Bronchial epithelial cell (primary cell): ENCODE data around the gene UPP1. TPM values are rescaled to one million over a fixed set of nuclear protein-coding genes. Genes with fewer than 3 reads are reported as not detected.

Experiments
- DNase-seq: peaks from one replicate; pipeline ENCODE4 v3.0.0-alpha.2; 2010; ENCODE audit warnings: low read depth
- FAIRE-seq: peaks from 2 replicates; lab custom pipeline; 2011; peaks lifted over from hg19 to GRCh38; lab: Jason Lieb, UNC
- H3K27me3 ChIP-seq: 2 replicates; pipeline ENCODE4 v1.5.1; 2011; ENCODE audit warnings: low read length; ENCODE audit not compliant: control insufficient read depth, insufficient read depth
- H3K36me3 ChIP-seq: 2 replicates; pipeline ENCODE4 v1.5.1; 2011; ENCODE audit warnings: low read length; ENCODE audit not compliant: control insufficient read depth, insufficient read depth
- H3K4me3 ChIP-seq: 2 replicates; pipeline ENCODE4 v1.5.1; 2011; ENCODE audit warnings: mild to moderate bottlenecking, low read depth, low read length, control low read depth
- total RNA-seq: library from RNA; depleted of rRNA; stranded (reverse); fragments of >200 nt; gene quantifications from 2 replicates; pipeline ENCODE4 v1.2.1, GENCODE V29; 2014
- TF ChIP-seq, protein P1 (sequence below): IDR thresholded peaks from 2 replicates; pipeline ENCODE4 v1.5.1; 2011; ENCODE audit warnings: mild to moderate bottlenecking, moderate library complexity, low read length, control low read depth, inconsistent platforms; ENCODE audit not compliant: insufficient read depth, severe bottlenecking

Gene UPP1
- total RNA-seq, 1 donor from 2014 or later = 762 TPM

DNA sequence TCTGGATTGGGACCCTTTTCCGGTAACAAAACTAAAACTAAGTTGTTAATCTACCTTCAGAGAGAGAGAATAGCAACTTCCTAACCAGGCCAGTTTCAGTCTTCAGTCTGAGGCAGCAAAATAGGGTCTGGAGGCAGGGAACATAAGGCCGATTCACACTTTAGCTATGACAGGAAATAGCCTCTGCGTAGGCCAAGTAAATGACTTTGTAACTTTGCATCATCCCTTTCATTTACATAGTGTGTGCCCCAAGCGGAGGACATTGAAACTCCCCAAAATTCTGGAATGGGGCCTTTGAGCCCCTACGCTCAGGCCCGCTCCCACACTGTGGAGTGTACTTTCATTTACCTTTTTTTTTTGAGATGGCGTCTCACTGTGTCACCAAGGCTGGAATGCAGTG lies 1.7 kb upstream of the UPP1 start:
- Histone ChIP-seq H3K4me3 (no peak overlapping the region), H3K36me3 (peaks cover 16% of the 10 kb centered on the region), H3K27me3 (no peaks in the 10 kb centered on the region)
- FAIRE-seq (no peak), DNase-seq (peak; percentile 78)
- TF ChIP-seq, protein P1, sequence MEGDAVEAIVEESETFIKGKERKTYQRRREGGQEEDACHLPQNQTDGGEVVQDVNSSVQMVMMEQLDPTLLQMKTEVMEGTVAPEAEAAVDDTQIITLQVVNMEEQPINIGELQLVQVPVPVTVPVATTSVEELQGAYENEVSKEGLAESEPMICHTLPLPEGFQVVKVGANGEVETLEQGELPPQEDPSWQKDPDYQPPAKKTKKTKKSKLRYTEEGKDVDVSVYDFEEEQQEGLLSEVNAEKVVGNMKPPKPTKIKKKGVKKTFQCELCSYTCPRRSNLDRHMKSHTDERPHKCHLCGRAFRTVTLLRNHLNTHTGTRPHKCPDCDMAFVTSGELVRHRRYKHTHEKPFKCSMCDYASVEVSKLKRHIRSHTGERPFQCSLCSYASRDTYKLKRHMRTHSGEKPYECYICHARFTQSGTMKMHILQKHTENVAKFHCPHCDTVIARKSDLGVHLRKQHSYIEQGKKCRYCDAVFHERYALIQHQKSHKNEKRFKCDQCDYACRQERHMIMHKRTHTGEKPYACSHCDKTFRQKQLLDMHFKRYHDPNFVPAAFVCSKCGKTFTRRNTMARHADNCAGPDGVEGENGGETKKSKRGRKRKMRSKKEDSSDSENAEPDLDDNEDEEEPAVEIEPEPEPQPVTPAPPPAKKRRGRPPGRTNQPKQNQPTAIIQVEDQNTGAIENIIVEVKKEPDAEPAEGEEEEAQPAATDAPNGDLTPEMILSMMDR = peak; percentile 12

DNA sequence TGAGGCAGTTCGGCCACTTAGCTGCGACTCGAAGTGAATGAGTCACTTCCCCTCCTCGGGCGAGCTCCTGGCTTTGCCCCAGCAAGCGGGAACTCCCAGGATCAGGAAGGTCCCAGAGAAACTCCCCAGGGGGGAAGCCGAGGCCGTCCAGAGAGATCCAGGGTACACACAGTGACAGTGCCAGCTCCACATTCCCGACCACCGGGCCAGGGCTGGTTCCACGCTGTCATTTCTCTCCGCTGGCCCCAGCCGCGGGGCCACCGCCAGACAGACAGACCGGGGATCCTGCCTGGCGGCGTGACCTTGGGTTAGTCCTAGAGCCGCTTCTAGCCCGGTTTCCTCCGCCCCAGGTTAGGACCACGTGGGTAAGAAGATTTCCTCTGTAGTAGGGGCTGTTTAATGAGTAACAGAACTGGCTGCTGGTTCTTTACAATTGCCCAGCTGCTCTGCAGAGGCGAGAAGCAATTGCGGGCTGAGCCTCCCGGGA lies 463 bp upstream of the UPP1 start:
- Histone ChIP-seq H3K27me3 (no peaks in the 10 kb centered on the region), H3K36me3 (peaks cover 22% of the 10 kb centered on the region), H3K4me3 (peak overlapping the region; percentile 83)
- FAIRE-seq = no peak
- DNase-seq = peak; percentile 86
- TF ChIP-seq, protein P1 = no peak

DNA sequence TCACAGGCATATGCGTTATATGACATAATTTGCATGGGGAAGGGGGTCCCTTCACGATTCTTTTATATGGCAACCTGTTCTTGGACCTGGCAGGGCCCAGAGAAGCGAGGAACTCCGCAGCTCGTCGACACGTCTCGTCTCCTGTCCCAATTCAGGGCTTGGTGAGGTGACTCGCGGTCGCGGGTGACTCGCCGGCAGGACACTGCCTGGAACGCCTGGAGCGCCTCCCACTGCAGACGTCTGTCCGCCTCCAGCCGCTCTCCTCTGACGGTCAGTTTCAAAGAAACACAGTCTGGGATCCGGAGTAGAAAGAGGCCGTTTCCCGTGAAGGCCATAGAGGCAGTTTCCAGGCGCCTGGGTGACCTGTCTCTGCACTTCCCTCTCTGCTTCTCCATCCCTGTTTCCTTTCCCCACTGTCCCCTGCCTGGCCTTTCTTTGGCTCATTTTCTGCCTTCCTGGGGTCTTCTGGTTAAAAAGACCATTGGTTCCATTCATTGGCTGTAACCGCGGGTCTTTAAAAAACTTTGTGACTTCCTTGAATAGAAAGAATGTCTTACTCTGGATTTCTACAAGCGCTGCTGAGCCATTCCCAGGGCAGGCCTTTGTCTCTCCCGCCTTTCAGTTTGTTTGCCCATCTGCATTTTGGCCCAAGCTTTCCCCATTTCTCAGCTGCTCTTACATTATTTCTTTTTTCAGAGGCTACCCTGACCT lies 1.2 kb downstream of the UPP1 start:
- H3K27me3 ChIP-seq = no peaks in the 10 kb centered on the region
- H3K36me3 ChIP-seq = peaks cover 28% of the 10 kb centered on the region
- no peak for FAIRE-seq
- no peak for DNase-seq
- H3K4me3 ChIP-seq = peak overlapping the region; percentile 83
- TF ChIP-seq, protein P1 = no peak

DNA sequence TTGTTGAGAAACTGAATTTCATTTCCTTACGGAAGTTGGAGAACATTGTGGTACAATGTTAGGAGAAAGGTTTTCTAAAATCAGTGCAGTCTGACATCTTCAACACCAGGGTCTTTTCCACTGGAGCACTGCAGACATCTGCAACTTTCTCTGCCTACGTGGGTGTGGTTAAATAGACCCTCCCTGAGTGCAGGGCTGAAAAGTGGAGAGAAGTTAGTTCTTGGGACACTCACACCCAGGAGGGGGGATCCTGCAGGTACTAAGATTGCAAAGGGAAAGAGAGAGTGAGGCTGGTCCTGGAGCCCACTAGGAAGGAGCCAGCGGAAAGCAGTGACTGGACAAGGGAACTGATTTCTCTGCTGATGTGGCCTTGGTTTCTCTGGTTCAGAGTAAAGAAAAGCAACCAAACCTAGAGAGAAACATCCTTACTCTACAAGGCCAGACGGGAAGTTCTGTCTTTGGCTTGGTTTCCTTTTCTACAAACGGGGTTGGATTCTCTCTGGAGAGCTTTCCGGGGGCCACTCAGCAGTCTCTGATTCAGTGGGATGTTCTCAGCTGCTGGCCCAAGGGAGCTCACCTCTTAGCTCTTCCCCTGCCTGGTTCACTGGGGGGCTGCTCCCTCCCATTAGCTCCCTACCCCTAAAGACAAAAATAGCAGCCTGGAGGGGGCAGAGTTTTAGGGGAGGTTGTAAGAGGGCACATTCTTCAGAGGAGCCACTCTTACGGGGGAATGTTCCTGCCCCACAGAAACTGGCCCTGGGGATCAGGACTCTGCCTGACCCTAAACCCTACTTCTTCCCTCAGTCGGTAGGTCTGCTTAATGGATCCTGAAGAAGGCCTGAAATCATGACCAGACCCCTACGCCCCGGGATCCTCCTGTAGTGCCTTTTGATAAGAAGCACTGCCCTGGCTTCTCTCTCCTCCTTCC lies 2.7 kb downstream of the UPP1 start:
- H3K27me3 ChIP-seq = no peaks in the 10 kb centered on the region
- H3K4me3 ChIP-seq = peak overlapping the region; percentile 83
- H3K36me3 ChIP-seq = peaks cover 35% of the 10 kb centered on the region
- FAIRE-seq (no peak), DNase-seq (no peak)
- TF ChIP-seq, protein P1 = no peak

DNA sequence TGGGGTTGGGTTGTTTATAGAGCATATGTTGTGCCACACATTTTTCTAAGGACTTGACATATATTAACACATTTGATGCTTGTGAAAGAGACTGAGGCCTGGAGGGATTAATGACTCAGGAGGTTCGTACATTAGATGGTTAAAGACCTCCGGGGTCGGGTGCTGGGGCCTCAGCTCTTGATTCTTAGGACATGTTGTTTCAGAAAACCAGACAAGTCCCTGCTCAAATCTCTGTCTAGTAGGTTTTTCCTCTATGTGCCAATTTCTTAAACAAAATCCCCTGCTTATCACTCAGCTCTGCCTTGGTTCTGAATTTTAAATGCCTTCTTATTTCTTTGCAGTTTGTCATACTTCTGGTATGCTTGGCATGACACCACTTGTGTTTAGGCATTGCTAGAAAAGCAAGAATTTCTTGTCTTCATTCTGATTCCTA lies 5.8 kb downstream of the UPP1 start:
- H3K27me3 ChIP-seq = no peaks in the 10 kb centered on the region
- FAIRE-seq (peak; percentile 47), DNase-seq (peak; percentile 85)
- no peak overlapping the region for H3K4me3 ChIP-seq
- TF ChIP-seq, protein P1 = no peak
- peaks cover 45% of the 10 kb centered on the region for H3K36me3 ChIP-seq
